H1 (cell line): Measurements from ENCODE around the gene AP2B1. TPM values are rescaled to one million over a fixed set of nuclear protein-coding genes. Genes with fewer than 3 reads are reported as not detected.

Experiments
- CHD2 ChIP-seq: IDR thresholded peaks from 2 replicates; pipeline ENCODE4 v1.6.1; 2012; ENCODE audit warnings: low read length, improper control_type of control experiment
- GABPA ChIP-seq: IDR thresholded peaks from 2 replicates; pipeline ENCODE4 v1.6.1; 2011; ENCODE audit warnings: mild to moderate bottlenecking, low read length, moderate library complexity, borderline replicate concordance; ENCODE audit not compliant: insufficient read depth
- GTF2F1 ChIP-seq: IDR thresholded peaks from 2 replicates; pipeline ENCODE4 v1.6.1; 2012; ENCODE audit warnings: low read depth, low read length, improper control_type of control experiment, borderline replicate concordance
- HDAC6 ChIP-seq: IDR thresholded peaks from one replicate; pipeline ENCODE4 v1.7.1; 2012; ENCODE audit warnings: low read depth, mild to moderate bottlenecking, inconsistent platforms, low read length, moderate library complexity
- NRF1 ChIP-seq: IDR thresholded peaks from 2 replicates; pipeline ENCODE4 v1.6.1; 2011; ENCODE audit warnings: mild to moderate bottlenecking, low read depth, low read length, improper control_type of control experiment
- POU5F1 ChIP-seq: IDR thresholded peaks from 2 replicates; pipeline ENCODE4 v1.6.1; 2011; ENCODE audit warnings: low read depth, mild to moderate bottlenecking, low read length, moderate library complexity
- polyA plus RNA-seq, 7 experiments: library from polyadenylated mRNA; depleted of rRNA in 3 of 7; stranded (reverse) in 5 of 7; unstranded in 2 of 7; fragments of >200 nt in 5 of 7; fragments of 200-250 nt in 2 of 7; gene quantifications; 1 replicate in 5 of 7; 2 replicates in 1 of 7; 4 replicates in 1 of 7; pipeline versions ENCODE4 v1.2.1 to v1.2.3, GENCODE V29; 2011 to 2013; ENCODE audit warnings: missing spikeins in 2 of 7, mixed read lengths in 2 of 7
- total RNA-seq: library from RNA; stranded (reverse); fragmentation: NEBNext Ultra II Directional; extraction: Animal tissue kit (Norgen Biotek cat#: 25700); gene quantifications from 2 replicates; pipeline ENCODE4 v1.2.1, GENCODE V29; 2021

Gene AP2B1
- total and polyA plus RNA-seq, 2 of the 8 experiments (the other 6 are each of a cell fraction or from before 2014, with no cell fraction given), result 95.5 to 199 TPM

DNA sequence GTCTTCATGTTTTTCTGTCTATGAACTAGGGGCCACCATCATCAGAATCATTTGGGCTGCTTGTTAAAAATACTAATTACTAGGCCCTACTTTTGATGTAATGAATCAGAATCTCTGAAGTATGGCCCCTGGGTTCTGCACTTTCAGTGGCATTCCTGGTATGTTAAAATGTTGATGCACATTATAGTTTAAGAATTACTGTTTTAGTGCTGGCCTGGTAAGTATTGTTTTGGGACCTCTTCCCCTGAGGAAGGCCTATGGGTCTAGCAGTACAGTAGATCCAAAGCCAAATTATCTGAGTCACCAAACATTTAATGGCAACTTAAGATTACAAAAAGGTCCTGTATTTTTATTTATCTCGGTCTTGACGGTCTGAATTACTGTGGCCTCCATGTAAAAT is 58.8 kb downstream of the AP2B1 start (continued):
- TF ChIP-seq GTF2F1 (no peak), CHD2 (no peak), HDAC6 (no peak), GABPA (no peak), NRF1 (no peak), POU5F1 (no peak)
- TF ChIP-seq, all 59 proteins: peak for 0
